Measurements from ENCODE around the gene RASAL1.

RASAL1 gene

GRCh38 chr12:113096675-113097461, 38.7 kb downstream of the RASAL1 start:
- DNase-seq (ENCODE audit: low read depth in 2 of 2), result no peak

DNA sequence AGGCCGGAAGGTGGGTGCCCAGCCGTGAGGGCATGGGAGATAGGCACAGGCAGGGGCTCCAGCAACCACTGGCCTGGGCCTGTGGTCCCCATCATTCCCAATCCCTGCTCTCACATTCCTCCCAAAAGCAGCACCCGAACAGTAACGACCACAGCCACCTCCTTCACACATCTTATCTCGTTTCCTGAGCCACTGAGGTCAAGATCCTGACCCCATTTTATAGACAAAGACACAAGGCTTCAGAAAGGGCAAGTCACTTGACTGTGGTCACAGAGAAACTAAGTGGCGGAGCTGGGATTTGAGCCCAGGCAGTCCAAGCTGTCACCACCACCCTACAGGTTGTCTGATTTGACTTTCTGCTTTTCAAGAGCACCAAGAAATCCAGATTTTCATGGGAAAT, 40.2 kb downstream of the RASAL1 start:
- no peak for DNase-seq (ENCODE audit: low read depth in 2 of 2)

GRCh38 chr12:113094738-113095137, 40.8 kb downstream of the RASAL1 start:
- DNase-seq (ENCODE audit: low read depth in 2 of 2), result no peak

GRCh38 chr12:113093409-113094101, 42.0 kb downstream of the RASAL1 start:
- no peak for DNase-seq (ENCODE audit: low read depth in 2 of 2)

- no peak for DNase-seq (ENCODE audit: low read depth in 2 of 2)
These were observed 42.8 kb downstream of the RASAL1 start for GRCh38 chr12:113092607-113093408.

DNA sequence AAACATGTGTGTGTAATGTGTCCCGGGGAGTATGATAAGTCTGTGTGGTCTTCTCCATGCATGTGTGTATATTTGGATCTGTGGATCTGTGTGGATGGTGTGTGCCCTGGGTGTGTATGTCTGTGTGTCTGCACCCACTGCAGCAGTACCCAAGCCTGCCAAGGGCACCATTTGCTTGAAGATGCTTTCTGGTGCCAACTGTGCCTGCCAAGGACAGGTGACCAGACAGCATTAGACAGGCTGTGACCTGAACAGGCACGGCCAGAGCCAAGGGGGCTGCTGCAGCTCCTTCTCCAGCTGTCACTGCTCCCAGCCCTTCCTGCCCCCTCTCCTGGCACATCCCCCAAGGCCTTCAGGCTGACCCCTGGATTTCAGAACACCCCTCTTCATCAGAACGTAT, 44.1 kb downstream of the RASAL1 start:
- no peak for DNase-seq (ENCODE audit: low read depth in 2 of 2)

DNA sequence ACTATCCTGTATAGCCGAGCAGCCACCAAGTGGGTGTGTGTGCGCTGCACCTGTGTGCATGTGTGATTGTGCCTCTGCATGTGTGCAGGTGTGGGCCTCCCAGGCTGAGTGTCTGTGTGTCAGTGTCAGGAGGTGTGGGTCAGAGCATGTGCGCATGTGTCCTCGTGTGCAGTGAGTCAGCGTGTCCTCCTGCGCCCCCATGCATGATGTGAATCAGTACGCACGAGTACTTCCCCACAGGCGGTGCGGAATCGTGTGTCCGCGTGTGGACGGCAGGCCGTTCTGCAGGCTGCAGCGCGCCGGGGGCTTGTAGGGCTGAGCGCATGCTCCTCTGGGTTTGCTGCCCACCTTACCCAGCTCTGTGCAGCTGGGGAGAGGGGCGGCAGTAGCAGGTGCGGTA, 44.8 kb downstream of the RASAL1 start:
- no peak for DNase-seq (ENCODE audit: low read depth in 2 of 2)

DNA sequence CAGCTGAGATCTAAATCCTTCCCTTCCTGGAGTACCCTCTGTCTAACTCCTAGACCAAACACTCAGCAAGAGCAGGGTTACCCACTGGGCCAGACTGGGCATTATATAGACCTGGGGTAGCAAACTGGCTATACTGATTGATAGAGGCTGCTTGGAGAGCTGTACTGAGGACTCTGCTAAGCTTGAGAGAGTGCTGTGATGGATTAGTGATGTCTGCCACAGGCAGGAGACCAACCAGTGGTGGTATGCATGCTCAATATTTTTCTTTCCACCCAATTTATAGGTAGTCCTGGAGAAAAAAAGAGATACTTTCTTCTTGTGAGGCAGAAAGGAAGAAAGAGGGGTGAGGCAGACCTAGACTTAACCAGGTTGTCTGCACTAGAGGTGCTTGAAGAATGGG, 45.7 kb downstream of the RASAL1 start:
- DNase-seq (ENCODE audit: low read depth in 2 of 2), result no peak

GRCh38 chr12:113088971-113089756, 46.4 kb downstream of the RASAL1 start:
- no peak for DNase-seq (ENCODE audit: low read depth in 2 of 2)

- DNase-seq (ENCODE audit: low read depth in 2 of 2), result no peak
These were observed 47.5 kb downstream of the RASAL1 start for GRCh38 chr12:113088037-113088436.

GRCh38 chr12:113087193-113087592, 48.4 kb downstream of the RASAL1 start:
- DNase-seq (ENCODE audit: low read depth in 2 of 2), result no peak

DNA sequence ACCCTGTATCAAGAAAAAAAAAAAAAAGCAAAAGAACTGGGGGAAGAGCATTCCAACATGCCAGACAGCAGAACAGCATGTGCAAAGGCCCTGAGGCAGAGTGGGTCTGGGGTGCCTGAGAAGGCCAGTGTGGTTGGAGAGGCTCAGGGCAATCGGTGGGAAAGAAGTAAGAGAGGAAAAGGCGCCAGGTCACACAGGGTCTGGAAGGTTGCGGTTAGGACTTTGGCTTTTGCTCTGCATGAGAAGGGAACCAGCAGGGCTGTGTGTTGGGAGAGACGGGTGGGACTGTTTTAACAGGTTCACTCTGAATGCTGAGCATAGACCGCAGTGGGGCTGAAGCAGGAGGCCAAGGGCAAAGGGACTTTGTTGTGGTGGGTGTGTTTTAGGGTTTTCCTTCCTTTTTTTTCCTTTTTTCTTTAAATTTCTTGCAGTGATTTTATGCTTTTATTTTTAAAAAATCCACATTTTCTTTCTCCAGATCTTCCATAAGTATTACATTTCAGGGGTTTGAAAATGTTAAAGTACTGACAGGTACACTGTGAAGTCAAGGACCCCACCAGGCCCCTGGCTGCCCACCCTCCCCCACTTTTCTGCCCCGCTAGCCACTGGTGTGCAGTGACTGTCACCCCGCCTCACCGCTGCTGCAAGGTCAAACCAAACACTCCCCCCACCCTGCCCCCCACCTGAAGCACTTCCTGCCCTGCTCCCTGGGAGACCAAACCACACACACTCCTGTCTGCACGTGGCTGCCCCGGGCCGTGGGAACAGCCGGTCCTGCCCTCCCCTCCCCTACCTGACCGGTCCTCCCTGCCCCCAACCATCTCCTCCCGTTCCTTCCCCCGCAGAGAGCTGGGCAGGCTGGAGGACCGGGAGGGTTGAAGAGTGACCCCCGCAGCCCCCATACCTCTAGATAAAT, 49.1 kb downstream of the RASAL1 start:
- DNase-seq (ENCODE audit: low read depth in 2 of 2), result no peak

- DNase-seq (ENCODE audit: low read depth in 2 of 2), result no peak
These were observed 51.6 kb downstream of the RASAL1 start for GRCh38 chr12:113083863-113084435.

DNA sequence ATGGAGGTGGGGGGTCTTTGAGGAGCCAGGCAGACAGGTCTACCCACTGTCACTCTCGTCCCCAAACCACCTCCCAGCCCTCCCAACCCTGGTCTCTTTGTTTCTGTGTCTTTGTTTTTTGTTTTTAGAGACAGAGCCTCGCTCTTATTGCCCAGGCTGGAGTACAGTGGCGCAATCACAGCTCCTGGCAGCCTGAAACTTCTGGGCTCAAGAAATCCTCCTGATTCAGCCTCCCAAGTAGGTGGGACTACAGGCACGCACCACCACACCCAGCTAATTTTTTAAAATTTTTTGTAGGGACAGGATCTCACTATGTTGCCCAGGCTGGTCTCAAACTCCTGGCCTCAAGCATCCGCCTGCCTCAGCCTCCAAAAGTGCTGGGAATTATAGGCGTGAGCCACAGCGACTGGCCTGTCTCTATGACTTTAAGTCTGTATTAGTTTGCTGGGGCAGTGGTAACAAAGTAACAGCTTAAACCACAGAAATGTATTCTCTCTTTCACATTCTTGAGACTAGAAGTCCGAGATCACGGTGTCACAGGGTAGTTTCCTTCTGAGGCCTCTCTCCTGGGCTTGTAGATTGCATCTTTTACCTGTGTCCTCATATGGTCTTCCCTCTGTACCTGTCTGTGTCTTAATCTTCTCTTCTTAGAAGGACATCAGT, 52.9 kb downstream of the RASAL1 start:
- no peak for DNase-seq (ENCODE audit: low read depth in 2 of 2)

GRCh38 chr12:113081873-113082272, 53.7 kb downstream of the RASAL1 start:
- DNase-seq (ENCODE audit: low read depth in 2 of 2), result no peak

- no peak for DNase-seq (ENCODE audit: low read depth in 2 of 2)
These were observed 57.7 kb downstream of the RASAL1 start for GRCh38 chr12:113077859-113078255.

- no peak for DNase-seq (ENCODE audit: low read depth in 2 of 2)
These were observed 58.3 kb downstream of the RASAL1 start for GRCh38 chr12:113077057-113077858.

- no peak for DNase-seq (ENCODE audit: low read depth in 2 of 2)
These were observed 60.4 kb downstream of the RASAL1 start for GRCh38 chr12:113075137-113075683.

- DNase-seq (ENCODE audit: low read depth in 2 of 2), result no peak
These were observed 62.0 kb downstream of the RASAL1 start for GRCh38 chr12:113073586-113073985.

All from stimulated activated CD8-positive, alpha-beta memory T cell treated with anti-CD3 and anti-CD28 coated beads, Interleukin-7, amount 100 ng/mL, for 1 hour (primary cell).